ENCODE measurements around the gene LCE1E. TPM values are rescaled to one million over a fixed set of nuclear protein-coding genes. Genes with fewer than 3 reads are reported as not detected.

Gene LCE1E
- polyA plus RNA-seq, 2 donors: 0.04 TPM; not detected in 1

GRCh38 chr1:152817309-152817708 lies 31.3 kb downstream of the LCE1E start:
- Histone ChIP-seq H3K36me3 (ENCODE audit: control insufficient read depth in 2 of 2, insufficient read depth in 2 of 2, low read length in 1 of 2) (no peaks in the 10 kb centered on the region), H3K27me3 (ENCODE audit: control insufficient read depth in 1 of 2, insufficient read depth in 2 of 2, low read length in 2 of 2) (no peaks in the 10 kb centered on the region), H3K27ac (ENCODE audit: low read depth in 2 of 2, low read length in 1 of 2) (no peak overlapping the region), H3K4me3 (ENCODE audit: low read depth in 1 of 2, low read length in 2 of 2) (no peak overlapping the region), H3K9me3 (ENCODE audit: control insufficient read depth in 2 of 2, insufficient read depth in 1 of 2, low read depth in 1 of 2, low read length in 1 of 2) (no peaks in the 10 kb centered on the region), H3K4me1 (ENCODE audit: control insufficient read depth in 2 of 2, insufficient read depth in 2 of 2, low read length in 1 of 2) (no peaks in the 10 kb centered on the region)
- WGBS, 2 donors: 62 to 71% methylated on average over 6 of the region's 6 CpGs

- H3K27me3 ChIP-seq (ENCODE audit: control insufficient read depth in 1 of 2, insufficient read depth in 2 of 2, low read length in 2 of 2): no peaks in the 10 kb centered on the region
- no peaks in the 10 kb centered on the region for H3K36me3 ChIP-seq (ENCODE audit: control insufficient read depth in 2 of 2, insufficient read depth in 2 of 2, low read length in 1 of 2)
- H3K27ac ChIP-seq (ENCODE audit: low read depth in 2 of 2, low read length in 1 of 2): no peak overlapping the region
- 45 to 57% methylated on average over 5 of the region's 5 CpGs for WGBS, 2 donors
- no peaks in the 10 kb centered on the region for H3K9me3 ChIP-seq (ENCODE audit: control insufficient read depth in 2 of 2, insufficient read depth in 1 of 2, low read depth in 1 of 2, low read length in 1 of 2)
- H3K4me1 ChIP-seq (ENCODE audit: control insufficient read depth in 2 of 2, insufficient read depth in 2 of 2, low read length in 1 of 2): peaks cover 0 to 2% of the 10 kb centered on the region in 2 donors
- no peak overlapping the region for H3K4me3 ChIP-seq (ENCODE audit: low read depth in 1 of 2, low read length in 2 of 2)
These were observed 37.2 kb downstream of the LCE1E start for GRCh38 chr1:152823294-152823693.

- Histone ChIP-seq H3K4me1 (ENCODE audit: control insufficient read depth in 2 of 2, insufficient read depth in 2 of 2, low read length in 1 of 2) (peaks cover 0 to 2% of the 10 kb centered on the region in 2 donors), H3K27ac (ENCODE audit: low read depth in 2 of 2, low read length in 1 of 2) (no peak overlapping the region), H3K36me3 (ENCODE audit: control insufficient read depth in 2 of 2, insufficient read depth in 2 of 2, low read length in 1 of 2) (no peaks in the 10 kb centered on the region), H3K27me3 (ENCODE audit: control insufficient read depth in 1 of 2, insufficient read depth in 2 of 2, low read length in 2 of 2) (no peaks in the 10 kb centered on the region), H3K9me3 (ENCODE audit: control insufficient read depth in 2 of 2, insufficient read depth in 1 of 2, low read depth in 1 of 2, low read length in 1 of 2) (no peaks in the 10 kb centered on the region), H3K4me3 (ENCODE audit: low read depth in 1 of 2, low read length in 2 of 2) (no peak overlapping the region)
These were observed 38.9 kb downstream of the LCE1E start for GRCh38 chr1:152824964-152825363.

GRCh38 chr1:152827173-152827572 lies 41.1 kb downstream of the LCE1E start, which contains the start of gene LCE1A:
TSS of gene LCE1A (plus strand) at chr1:152827473. CDS start at chr1:152827473, 0 bp downstream.
- H3K36me3 ChIP-seq (ENCODE audit: control insufficient read depth in 2 of 2, insufficient read depth in 2 of 2, low read length in 1 of 2): no peaks in the 10 kb centered on the region
- no peak within 1 kb of the TSS for H3K4me3 ChIP-seq (ENCODE audit: low read depth in 1 of 2, low read length in 2 of 2)
- H3K27ac ChIP-seq (ENCODE audit: low read depth in 2 of 2, low read length in 1 of 2): no peak within 1 kb of the TSS
- H3K27me3 ChIP-seq (ENCODE audit: control insufficient read depth in 1 of 2, insufficient read depth in 2 of 2, low read length in 2 of 2): no peaks in the 10 kb centered on the region
- H3K4me1 ChIP-seq (ENCODE audit: control insufficient read depth in 2 of 2, insufficient read depth in 2 of 2, low read length in 1 of 2): peaks cover 0 to 2% of the 10 kb centered on the region in 2 donors
- 81 to 87% methylated on average over 2 of the region's 2 CpGs for WGBS, 2 donors
- no peaks in the 10 kb centered on the region for H3K9me3 ChIP-seq (ENCODE audit: control insufficient read depth in 2 of 2, insufficient read depth in 1 of 2, low read depth in 1 of 2, low read length in 1 of 2)

GRCh38 chr1:152836870-152837269 lies 50.8 kb downstream of the LCE1E start:
- Histone ChIP-seq H3K4me3 (ENCODE audit: low read depth in 1 of 2, low read length in 2 of 2) (no peak overlapping the region), H3K27ac (ENCODE audit: low read depth in 2 of 2, low read length in 1 of 2) (no peak overlapping the region), H3K9me3 (ENCODE audit: control insufficient read depth in 2 of 2, insufficient read depth in 1 of 2, low read depth in 1 of 2, low read length in 1 of 2) (no peaks in the 10 kb centered on the region), H3K36me3 (ENCODE audit: control insufficient read depth in 2 of 2, insufficient read depth in 2 of 2, low read length in 1 of 2) (no peaks in the 10 kb centered on the region), H3K27me3 (ENCODE audit: control insufficient read depth in 1 of 2, insufficient read depth in 2 of 2, low read length in 2 of 2) (no peaks in the 10 kb centered on the region), H3K4me1 (ENCODE audit: control insufficient read depth in 2 of 2, insufficient read depth in 2 of 2, low read length in 1 of 2) (no peaks in the 10 kb centered on the region)
- 38 to 43% methylated on average over 2 of the region's 2 CpGs for WGBS, 2 donors

Other genes starting within 250 kb of the LCE1E start
- 100 to 1,000 TPM in 1 of 2 donors, 1 to 10 TPM in 1; 5.0 to 110 TPM for gene LCE3E, start 219.5 kb upstream of the LCE1E start, polyA plus RNA-seq
- 100 to 1,000 TPM in 1 of 2 donors, 1 to 10 TPM in 1; 3.6 to 546 TPM for gene LCE3D, start 205.7 kb upstream of the LCE1E start, polyA plus RNA-seq
- not detected for gene LCE3C, start 186.0 kb upstream of the LCE1E start, polyA plus RNA-seq
- gene LCE3B, start 172.4 kb upstream of the LCE1E start, polyA plus RNA-seq: not detected
- not detected for gene LCE3A, start 163.2 kb upstream of the LCE1E start, polyA plus RNA-seq
- not detected for gene LCE2D, start 122.9 kb upstream of the LCE1E start, polyA plus RNA-seq
- not detected for gene LCE2C, start 111.0 kb upstream of the LCE1E start, polyA plus RNA-seq
- gene LCE2B, start 100.1 kb upstream of the LCE1E start, polyA plus RNA-seq: not detected
- not detected for gene LCE2A, start 87.9 kb upstream of the LCE1E start, polyA plus RNA-seq
- not detected for gene LCE4A, start 78.1 kb upstream of the LCE1E start, polyA plus RNA-seq
- 10 to 100 TPM in 1 of 2 donors, under 1 TPM in 1; 0.44 to 23.9 TPM for gene KPRP, start 28.2 kb upstream of the LCE1E start, polyA plus RNA-seq
- gene LCE1F, start 11.1 kb upstream of the LCE1E start, polyA plus RNA-seq: not detected
- gene LCE1D, start 10.5 kb downstream of the LCE1E start, polyA plus RNA-seq: not detected
- under 1 TPM in 1 of 2 donors, not detected in 1; 0.32 TPM for gene LCE1C, start 20.4 kb downstream of the LCE1E start, polyA plus RNA-seq
- not detected for gene LCE1B, start 25.7 kb downstream of the LCE1E start, polyA plus RNA-seq
- gene LCE1A, start 41.2 kb downstream of the LCE1E start, polyA plus RNA-seq: not detected
- not detected for gene LCE6A, start 56.6 kb downstream of the LCE1E start, polyA plus RNA-seq
- gene LCE7A, start 73.7 kb downstream of the LCE1E start, polyA plus RNA-seq: not detected
- not detected for gene SMCP, start 92.1 kb downstream of the LCE1E start, polyA plus RNA-seq
- gene IVL, start 122.3 kb downstream of the LCE1E start, polyA plus RNA-seq: 100 to 1,000 TPM; 161 to 344 TPM
- gene SPRR5, start 160.9 kb downstream of the LCE1E start, polyA plus RNA-seq: 1 to 10 TPM; 1.1 to 4.2 TPM
- gene SPRR4, start 184.4 kb downstream of the LCE1E start, polyA plus RNA-seq: under 1 TPM in 1 of 2 donors, not detected in 1; 0.48 TPM
- gene SPRR1A, start 197.8 kb downstream of the LCE1E start, polyA plus RNA-seq: 1,000 to 10,000 TPM; 3,249 to 3,812 TPM
- gene SPRR3, start 215.5 kb downstream of the LCE1E start, polyA plus RNA-seq: over 10,000 TPM; 18,496 to 19,645 TPM
- gene SPRR1B, start 244.9 kb downstream of the LCE1E start, polyA plus RNA-seq: 1,000 to 10,000 TPM; 2,433 to 2,781 TPM

Data from esophagus (tissue), 2 donors.